OCI-LY3 (cell line): Measurements from ENCODE around the gene PLD2.

Experiments used
- EZH2phosphoT487 ChIP-seq: fragments of 200-600 bp; shearing (Covaris generic); IDR thresholded peaks from 2 replicates; pipeline ENCODE4 v1.6.1; 2018; ENCODE audit warnings: antibody characterized with exemption, mixed run types, low read depth
- TF ChIP-seq, protein P1 (sequence below): fragments of 200-600, 300-600 bp; sonication (generic); IDR thresholded peaks from 2 replicates; pipeline ENCODE4 v1.5.1; 2014; ENCODE audit warnings: antibody characterized with exemption, low read length, low read depth

DNA sequence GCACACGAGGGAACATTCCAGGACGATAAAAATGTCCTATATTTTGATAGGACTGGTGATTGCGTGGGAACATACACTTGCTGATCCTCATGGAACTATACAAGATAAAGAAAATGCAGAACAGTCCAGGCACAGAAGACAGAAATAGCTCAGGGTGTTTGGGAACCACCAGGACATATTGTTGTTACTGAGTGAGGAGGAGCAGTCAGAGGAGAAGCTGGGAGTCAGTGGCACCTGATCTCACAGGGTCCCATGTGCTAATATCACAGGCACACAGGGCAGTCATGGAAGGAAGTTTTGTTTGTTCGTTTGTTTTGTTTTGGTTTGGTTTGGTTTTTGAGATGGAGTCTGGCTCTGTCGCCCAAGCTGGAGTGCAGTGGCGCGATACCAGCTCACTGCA lies 5.7 kb downstream of the PLD2 start:
- TF ChIP-seq, protein P1, sequence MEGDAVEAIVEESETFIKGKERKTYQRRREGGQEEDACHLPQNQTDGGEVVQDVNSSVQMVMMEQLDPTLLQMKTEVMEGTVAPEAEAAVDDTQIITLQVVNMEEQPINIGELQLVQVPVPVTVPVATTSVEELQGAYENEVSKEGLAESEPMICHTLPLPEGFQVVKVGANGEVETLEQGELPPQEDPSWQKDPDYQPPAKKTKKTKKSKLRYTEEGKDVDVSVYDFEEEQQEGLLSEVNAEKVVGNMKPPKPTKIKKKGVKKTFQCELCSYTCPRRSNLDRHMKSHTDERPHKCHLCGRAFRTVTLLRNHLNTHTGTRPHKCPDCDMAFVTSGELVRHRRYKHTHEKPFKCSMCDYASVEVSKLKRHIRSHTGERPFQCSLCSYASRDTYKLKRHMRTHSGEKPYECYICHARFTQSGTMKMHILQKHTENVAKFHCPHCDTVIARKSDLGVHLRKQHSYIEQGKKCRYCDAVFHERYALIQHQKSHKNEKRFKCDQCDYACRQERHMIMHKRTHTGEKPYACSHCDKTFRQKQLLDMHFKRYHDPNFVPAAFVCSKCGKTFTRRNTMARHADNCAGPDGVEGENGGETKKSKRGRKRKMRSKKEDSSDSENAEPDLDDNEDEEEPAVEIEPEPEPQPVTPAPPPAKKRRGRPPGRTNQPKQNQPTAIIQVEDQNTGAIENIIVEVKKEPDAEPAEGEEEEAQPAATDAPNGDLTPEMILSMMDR = no peak
- TF ChIP-seq EZH2phosphoT487 = no peak
